Esophagus squamous epithelium (tissue), 5 donors: ENCODE data around the gene KCNMA1. TPM values are rescaled to one million over a fixed set of nuclear protein-coding genes. Genes with fewer than 3 reads are reported as not detected.

Experiments
- DNase-seq: peaks from one replicate; lab custom pipeline; 2025; lab: John Stamatoyannopoulos, UW
- H3K27ac ChIP-seq, 4 donors: fragments of 200-600 bp; sonication (generic); one replicate each; pipeline ENCODE4 v1.5.1; 2016 to 2019; ENCODE audit warnings: mild to moderate bottlenecking in 1 of 4
- H3K27me3 ChIP-seq, 4 donors: fragments of 200-600 bp; sonication (generic); 1 replicate in 3 of 4; 2 replicates in 1 of 4; pipeline versions ENCODE4 v1.5.1 to v1.6.0; 2017 to 2021; ENCODE audit warnings: antibody characterized with exemption in 1 of 4
- H3K36me3 ChIP-seq, 3 donors: fragments of 200-600 bp; sonication (generic); one replicate each; pipeline ENCODE4 v1.5.1; 2016 to 2019
- H3K4me1 ChIP-seq, 3 donors: fragments of 200-600 bp; sonication (generic); one replicate each; pipeline ENCODE4 v1.5.1; 2017 to 2019
- H3K4me3 ChIP-seq, 4 donors: fragments of 200-600 bp; sonication (generic); 1 replicate in 3 of 4; 2 replicates in 1 of 4; pipeline ENCODE4 v1.5.1; 2016 to 2019; ENCODE audit warnings: mild to moderate bottlenecking in 2 of 4, moderate library complexity in 1 of 4
- H3K9me3 ChIP-seq, 3 donors: fragments of 200-600 bp; sonication (generic); one replicate each; pipeline ENCODE4 v1.5.1; 2016 to 2019
- POLR2A ChIP-seq, 4 donors: fragments of 450-650 bp; IDR thresholded peaks; one replicate each; pipeline ENCODE4 v1.6.1; 2017; ENCODE audit warnings: antibody characterized with exemption in 4 of 4, mild to moderate bottlenecking in 4 of 4, moderate library complexity in 3 of 4
- WGBS, 2 donors: methylation state at CpG; one replicate each; pipeline ENCODE4 v1.1.5; 2018; 5-methylcytosine and 5-hydroxymethylcytosine counted together
- intact Hi-C: fragments of 100-400 bp; cut with DNase I; formaldehyde crosslinking; loops from one replicate; pipeline ENCODE4 v1.15.0; 2022
- total RNA-seq, 4 donors: library from RNA; depleted of rRNA; stranded (reverse); fragments of >200 nt; gene quantifications; one replicate each; pipeline ENCODE4 v1.1.0, GENCODE V29; 2016
- TF ChIP-seq, protein P1 (sequence below), 6 experiments: fragments of 450-650 bp in 4 of 6; fragments of 200-600 bp in 2 of 6; sonication (generic) in 2 of 6; IDR thresholded peaks; one replicate each; pipeline ENCODE4 v1.5.1; 2016 to 2019; ENCODE audit warnings: antibody characterized with exemption in 6 of 6, mild to moderate bottlenecking in 4 of 6, moderate library complexity in 4 of 6
- donor health status: DM: yes; HTN: yes; CAD: no.

KCNMA1 gene
- total RNA-seq, 4 donors from 2014 or later, result 7.5 to 74.2 (median 18.0) TPM

DNA sequence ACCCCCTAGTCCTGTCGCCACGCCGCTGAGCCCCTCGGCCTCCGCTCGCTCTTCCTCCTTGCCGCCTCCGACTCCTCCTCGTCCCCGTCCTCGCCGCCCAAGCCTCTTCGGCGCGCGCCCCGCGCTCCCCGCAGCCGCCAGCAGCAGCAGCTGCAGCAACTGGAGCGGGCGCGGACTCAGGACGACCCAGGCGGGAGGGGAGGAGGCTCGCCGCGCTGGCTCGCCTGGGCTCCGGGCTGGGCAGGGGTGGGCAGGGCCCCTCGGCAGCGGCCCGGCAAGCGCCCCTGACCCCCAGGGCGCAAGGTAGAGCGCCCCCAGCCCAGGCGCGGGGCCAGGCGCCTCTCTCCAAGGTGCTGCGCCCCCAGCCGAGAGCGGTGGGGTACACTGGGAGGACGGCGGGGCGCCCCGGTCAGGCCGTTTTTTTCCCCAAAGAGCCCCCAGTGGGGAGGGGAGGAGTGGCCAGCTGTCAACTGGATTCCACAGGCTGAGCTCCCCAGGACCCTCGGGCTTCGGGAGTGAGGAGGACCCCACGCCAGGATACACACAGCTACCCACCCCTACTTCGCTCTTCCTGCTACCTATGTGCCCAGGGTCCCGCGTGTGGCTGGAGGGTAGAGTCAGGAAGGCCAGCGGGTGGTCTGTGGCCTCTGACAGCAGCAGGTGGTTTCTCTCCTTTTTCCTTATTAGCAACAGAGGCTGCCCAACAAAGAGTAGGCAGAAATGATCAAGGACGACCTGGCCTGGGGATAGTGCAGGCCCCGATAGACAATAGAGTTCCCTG, 903 bp upstream of the KCNMA1 start:
- Histone ChIP-seq H3K9me3 (no peaks in the 10 kb centered on the region), H3K4me1 (peaks cover 5 to 61% (median 6%) of the 10 kb centered on the region in 3 donors), H3K27ac (peak overlapping the region; percentile 63 to 86 (median 76)), H3K4me3 (peak overlapping the region; percentile 50 to 71 (median 63)), H3K36me3 (no peaks in the 10 kb centered on the region), H3K27me3 (peaks cover 0 to 75% (median 2%) of the 10 kb centered on the region in 4 donors)
- WGBS, 2 donors, result 8 to 37% methylated on average over 2 to 5 of the region's 56 CpGs
- no peak for DNase-seq
- TF ChIP-seq POLR2A (IDR thresholded peaks at IDR 0.05), result no peak
- TF ChIP-seq, protein P1, sequence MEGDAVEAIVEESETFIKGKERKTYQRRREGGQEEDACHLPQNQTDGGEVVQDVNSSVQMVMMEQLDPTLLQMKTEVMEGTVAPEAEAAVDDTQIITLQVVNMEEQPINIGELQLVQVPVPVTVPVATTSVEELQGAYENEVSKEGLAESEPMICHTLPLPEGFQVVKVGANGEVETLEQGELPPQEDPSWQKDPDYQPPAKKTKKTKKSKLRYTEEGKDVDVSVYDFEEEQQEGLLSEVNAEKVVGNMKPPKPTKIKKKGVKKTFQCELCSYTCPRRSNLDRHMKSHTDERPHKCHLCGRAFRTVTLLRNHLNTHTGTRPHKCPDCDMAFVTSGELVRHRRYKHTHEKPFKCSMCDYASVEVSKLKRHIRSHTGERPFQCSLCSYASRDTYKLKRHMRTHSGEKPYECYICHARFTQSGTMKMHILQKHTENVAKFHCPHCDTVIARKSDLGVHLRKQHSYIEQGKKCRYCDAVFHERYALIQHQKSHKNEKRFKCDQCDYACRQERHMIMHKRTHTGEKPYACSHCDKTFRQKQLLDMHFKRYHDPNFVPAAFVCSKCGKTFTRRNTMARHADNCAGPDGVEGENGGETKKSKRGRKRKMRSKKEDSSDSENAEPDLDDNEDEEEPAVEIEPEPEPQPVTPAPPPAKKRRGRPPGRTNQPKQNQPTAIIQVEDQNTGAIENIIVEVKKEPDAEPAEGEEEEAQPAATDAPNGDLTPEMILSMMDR (IDR thresholded peaks at IDR 0.05), result peak in 1 of 6 experiments; percentile 5
- intact Hi-C loops, result loop anchor here (5.0 to 10.0 kb wide), 2 partner anchors 144 to 251 kb away; no protein-coding TSS in a partner anchor

DNA sequence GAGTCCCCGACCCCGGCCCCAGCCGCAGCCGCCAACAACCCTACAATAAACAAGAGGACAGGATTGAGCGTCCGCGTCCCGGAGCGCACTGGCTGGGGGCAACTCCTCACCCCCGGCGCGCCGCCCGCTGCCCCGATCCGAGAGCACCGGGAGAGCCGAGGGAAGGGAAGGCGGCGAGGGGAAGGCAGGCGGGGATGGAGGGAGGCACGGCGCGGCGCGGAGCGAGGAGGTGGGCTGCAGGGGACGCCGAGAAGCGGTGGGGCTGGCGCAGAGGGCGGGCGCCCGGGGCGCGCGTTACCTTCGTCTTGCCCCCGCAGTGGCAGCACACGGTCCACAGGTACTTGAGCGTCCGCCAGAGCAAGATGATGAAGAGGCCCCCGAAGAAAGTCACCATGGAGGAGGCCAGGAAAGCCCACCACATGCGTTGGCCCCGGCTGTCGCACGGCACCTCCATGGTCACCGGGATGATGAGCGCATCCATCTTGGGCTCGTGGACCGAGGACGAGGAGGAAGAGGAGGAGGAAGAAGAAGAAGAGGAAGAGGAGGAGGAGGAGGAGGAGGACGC, 559 bp downstream of the KCNMA1 start:
- no peak for DNase-seq
- peaks cover 0 to 88% (median 2%) of the 10 kb centered on the region in 4 donors for H3K27me3 ChIP-seq

DNA sequence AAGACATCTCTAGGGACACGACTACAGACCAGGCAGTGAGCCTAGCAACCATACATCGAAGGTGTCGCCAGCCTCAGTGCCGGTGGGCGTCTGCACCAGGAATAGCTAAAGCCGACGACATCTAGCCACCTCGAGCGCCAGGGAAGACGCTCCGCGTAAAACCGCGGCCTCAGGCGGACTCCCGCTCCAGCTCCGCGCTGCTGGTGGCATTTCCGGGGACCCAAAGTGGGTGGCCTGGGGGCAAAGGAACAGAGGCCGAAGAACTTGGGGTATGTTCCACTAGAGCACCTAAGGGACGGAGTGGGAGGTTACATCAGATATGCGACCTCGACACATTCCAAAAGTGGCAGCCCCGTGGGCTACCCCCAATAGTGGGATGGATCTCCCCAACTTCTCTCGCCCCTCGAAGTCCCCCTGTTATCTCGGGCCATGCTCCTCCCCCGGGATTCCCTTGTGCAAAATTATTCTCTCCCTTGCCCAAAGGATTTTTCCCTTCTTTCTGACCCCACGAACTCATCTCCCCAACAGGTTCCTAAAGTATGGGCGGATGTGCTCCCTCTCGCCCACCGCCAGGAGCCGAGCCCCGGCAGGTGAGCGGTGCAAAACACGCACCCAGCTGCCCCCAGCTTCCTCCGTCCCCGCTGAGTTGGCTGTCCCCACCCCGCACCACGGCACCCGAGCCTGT, 1.2 kb downstream of the KCNMA1 start:
- 0 to 13% methylated on average over 13 to 18 of the region's 41 CpGs for WGBS, 2 donors
- H3K27ac ChIP-seq, result peak overlapping the region; percentile 63 to 86 (median 82)
- TF ChIP-seq POLR2A (IDR thresholded peaks at IDR 0.05), result no peak
- TF ChIP-seq, protein P1 (IDR thresholded peaks at IDR 0.05), result peak in 2 of 6 experiments; percentile 23 to 33
- peaks cover 5 to 66% (median 6%) of the 10 kb centered on the region in 3 donors for H3K4me1 ChIP-seq
- no peaks in the 10 kb centered on the region for H3K9me3 ChIP-seq
- peak overlapping the region; percentile 50 to 71 (median 63) for H3K4me3 ChIP-seq
- DNase-seq, result no peak
- peaks cover 0 to 89% (median 2%) of the 10 kb centered on the region in 4 donors for H3K27me3 ChIP-seq
- intact Hi-C loops, result loop anchor here (5.0 to 10.0 kb wide), 2 partner anchors 142 to 249 kb away; no protein-coding TSS in a partner anchor
- no peaks in the 10 kb centered on the region for H3K36me3 ChIP-seq

More for the DNA sequence above, 559 bp downstream of the KCNMA1 start:
- intact Hi-C loops, result loop anchor here (5.0 to 10.0 kb wide), 2 partner anchors 142 to 250 kb away; no protein-coding TSS in a partner anchor
- Histone ChIP-seq H3K36me3 (no peaks in the 10 kb centered on the region), H3K27ac (peak overlapping the region; percentile 63 to 86 (median 82)), H3K9me3 (no peaks in the 10 kb centered on the region), H3K4me3 (peak overlapping the region; percentile 50 to 71 (median 63)), H3K4me1 (peaks cover 5 to 65% (median 6%) of the 10 kb centered on the region in 3 donors)
- WGBS, 2 donors, result 0 to 1% methylated on average over 9 to 33 of the region's 53 CpGs
- TF ChIP-seq, protein P1 (IDR thresholded peaks at IDR 0.05), result no peak
- TF ChIP-seq POLR2A (IDR thresholded peaks at IDR 0.05), result no peak

DNA sequence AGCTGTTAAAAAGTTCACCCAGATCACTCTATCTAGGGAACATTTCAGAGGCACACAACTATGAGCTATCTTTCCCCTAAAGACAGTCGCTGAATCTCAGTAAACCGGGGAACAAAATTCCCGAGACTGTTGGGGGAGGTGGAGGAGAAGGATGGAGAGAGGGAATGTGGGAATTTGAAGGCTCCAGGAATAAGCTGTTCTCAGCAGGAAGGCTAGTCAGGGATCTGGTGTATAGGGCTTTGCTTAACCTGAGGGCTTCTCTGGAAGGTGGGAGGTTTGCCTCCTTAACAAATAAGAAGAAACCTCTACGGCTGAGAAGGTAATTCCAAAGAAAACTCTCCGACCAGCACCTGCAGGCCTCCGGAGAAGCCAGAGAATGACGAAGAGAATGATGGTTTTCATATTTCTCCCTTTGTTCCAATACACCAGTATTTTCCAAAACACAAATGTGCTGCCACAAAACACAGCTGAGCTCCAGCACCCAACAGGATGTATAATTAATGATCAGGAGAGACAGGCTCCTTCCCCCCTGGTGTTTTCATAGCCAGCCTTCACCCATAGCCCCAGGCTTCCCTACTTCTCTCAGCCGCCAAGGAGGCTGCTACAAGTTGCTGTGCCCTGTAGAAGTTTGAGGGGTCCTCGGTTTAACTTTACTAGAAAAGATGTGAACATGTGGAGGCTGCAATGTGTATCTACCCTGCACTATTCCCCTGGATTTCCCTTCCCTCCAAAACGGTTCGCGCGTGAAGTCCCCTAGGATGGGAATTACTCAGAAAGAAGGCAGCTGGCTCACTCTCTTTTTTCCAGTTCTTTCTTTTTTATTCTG, 2.0 kb downstream of the KCNMA1 start:
- H3K27me3 ChIP-seq, result peaks cover 0 to 81% (median 2%) of the 10 kb centered on the region in 4 donors
- peak overlapping the region; percentile 50 to 71 (median 63) for H3K4me3 ChIP-seq
- no peaks in the 10 kb centered on the region for H3K9me3 ChIP-seq
- WGBS, 2 donors, result 37 to 41% methylated on average over 11 to 13 of the region's 13 CpGs
- peaks cover 6 to 68% (median 9%) of the 10 kb centered on the region in 3 donors for H3K4me1 ChIP-seq
- TF ChIP-seq, protein P1 (IDR thresholded peaks at IDR 0.05), result peak in 1 of 6 experiments; percentile 5
- no peak for TF ChIP-seq POLR2A (IDR thresholded peaks at IDR 0.05)
- peak overlapping the region; percentile 63 to 86 (median 82) for H3K27ac ChIP-seq
- no peaks in the 10 kb centered on the region for H3K36me3 ChIP-seq
- intact Hi-C loops, result loop anchor here (5.0 to 10.0 kb wide), 2 partner anchors 141 to 248 kb away; no protein-coding TSS in a partner anchor
- no peak for DNase-seq
